IMR-90 (cell line): Measurements from ENCODE around the gene LRP5.

Source experiments
- CEBPB ChIP-seq: IDR thresholded peaks from 2 replicates; pipeline ENCODE4 v1.6.1; 2012; ENCODE audit warnings: low read depth, low read length, improper control_type of control experiment
- FOS ChIP-seq: fragments of 150-350 bp; IDR thresholded peaks from 2 replicates; pipeline ENCODE4 v1.6.1; 2016; ENCODE audit warnings: low read depth, low read length
- MAFK ChIP-seq: IDR thresholded peaks from 2 replicates; pipeline ENCODE4 v1.6.1; 2012; ENCODE audit warnings: low read depth, low read length, improper control_type of control experiment
- MAZ ChIP-seq: IDR thresholded peaks from 2 replicates; pipeline ENCODE4 v1.6.1; 2012; ENCODE audit warnings: low read depth, mild to moderate bottlenecking, low read length, improper control_type of control experiment, moderate library complexity, borderline replicate concordance
- POLR2A ChIP-seq: IDR thresholded peaks from 2 replicates; pipeline ENCODE4 v1.6.1; 2012; ENCODE audit warnings: mild to moderate bottlenecking, low read depth, low read length
- RCOR1 ChIP-seq: IDR thresholded peaks from 2 replicates; pipeline ENCODE4 v1.6.1; 2012; ENCODE audit warnings: mild to moderate bottlenecking, low read length, improper control_type of control experiment; ENCODE audit not compliant: insufficient replicate concordance
- TF ChIP-seq, protein P1 (sequence below): conservative IDR thresholded peaks from 2 replicates; pipeline ENCODE4 v1.5.1; 2012; ENCODE audit warnings: mild to moderate bottlenecking, low read depth, low read length, improper control_type of control experiment

DNA sequence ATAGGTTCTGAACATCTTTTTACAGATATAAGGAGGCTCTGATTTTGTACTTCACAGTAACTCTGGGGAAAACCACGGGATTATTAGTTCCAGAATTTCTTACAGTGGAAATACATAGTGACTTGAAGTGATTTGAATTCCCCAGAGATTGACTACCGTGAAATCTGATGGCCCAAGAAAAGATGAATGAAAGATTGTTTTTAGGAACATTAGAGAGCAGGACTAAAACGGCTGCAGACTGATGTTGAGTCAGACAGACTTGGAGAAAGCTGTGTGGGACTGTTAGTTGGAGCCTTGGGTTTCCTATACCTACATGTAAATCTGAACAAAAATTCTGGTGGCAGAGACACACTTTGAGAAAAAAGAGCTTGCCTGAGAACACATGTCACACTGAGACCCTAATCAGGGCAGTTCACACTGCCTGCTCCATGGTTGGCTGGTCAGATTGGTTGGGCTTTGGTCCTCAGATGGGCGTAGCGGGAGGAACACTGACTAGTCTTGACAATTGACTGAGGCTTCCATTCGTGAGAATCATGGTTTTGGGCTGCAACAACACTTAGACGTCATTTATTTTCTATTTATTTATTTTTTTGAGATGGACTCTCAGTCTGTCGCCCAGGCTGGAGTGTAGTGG lies 154.9 kb downstream of the LRP5 start:
- TF ChIP-seq, protein P1, sequence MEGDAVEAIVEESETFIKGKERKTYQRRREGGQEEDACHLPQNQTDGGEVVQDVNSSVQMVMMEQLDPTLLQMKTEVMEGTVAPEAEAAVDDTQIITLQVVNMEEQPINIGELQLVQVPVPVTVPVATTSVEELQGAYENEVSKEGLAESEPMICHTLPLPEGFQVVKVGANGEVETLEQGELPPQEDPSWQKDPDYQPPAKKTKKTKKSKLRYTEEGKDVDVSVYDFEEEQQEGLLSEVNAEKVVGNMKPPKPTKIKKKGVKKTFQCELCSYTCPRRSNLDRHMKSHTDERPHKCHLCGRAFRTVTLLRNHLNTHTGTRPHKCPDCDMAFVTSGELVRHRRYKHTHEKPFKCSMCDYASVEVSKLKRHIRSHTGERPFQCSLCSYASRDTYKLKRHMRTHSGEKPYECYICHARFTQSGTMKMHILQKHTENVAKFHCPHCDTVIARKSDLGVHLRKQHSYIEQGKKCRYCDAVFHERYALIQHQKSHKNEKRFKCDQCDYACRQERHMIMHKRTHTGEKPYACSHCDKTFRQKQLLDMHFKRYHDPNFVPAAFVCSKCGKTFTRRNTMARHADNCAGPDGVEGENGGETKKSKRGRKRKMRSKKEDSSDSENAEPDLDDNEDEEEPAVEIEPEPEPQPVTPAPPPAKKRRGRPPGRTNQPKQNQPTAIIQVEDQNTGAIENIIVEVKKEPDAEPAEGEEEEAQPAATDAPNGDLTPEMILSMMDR, result no peak
- TF ChIP-seq FOS (no peak), RCOR1 (no peak), POLR2A (no peak), MAFK (no peak), CEBPB (no peak), MAZ (no peak)
